ENCODE results near the gene SH3RF3. TPM values are rescaled to one million over a fixed set of nuclear protein-coding genes. Genes with fewer than 3 reads are reported as not detected.

SH3RF3 gene
- total and polyA plus RNA-seq, 9 of the 15 experiments (the other 6 are each of a cell fraction or from before 2014, with no cell fraction given), result 0.02 TPM; not detected in 8

DNA sequence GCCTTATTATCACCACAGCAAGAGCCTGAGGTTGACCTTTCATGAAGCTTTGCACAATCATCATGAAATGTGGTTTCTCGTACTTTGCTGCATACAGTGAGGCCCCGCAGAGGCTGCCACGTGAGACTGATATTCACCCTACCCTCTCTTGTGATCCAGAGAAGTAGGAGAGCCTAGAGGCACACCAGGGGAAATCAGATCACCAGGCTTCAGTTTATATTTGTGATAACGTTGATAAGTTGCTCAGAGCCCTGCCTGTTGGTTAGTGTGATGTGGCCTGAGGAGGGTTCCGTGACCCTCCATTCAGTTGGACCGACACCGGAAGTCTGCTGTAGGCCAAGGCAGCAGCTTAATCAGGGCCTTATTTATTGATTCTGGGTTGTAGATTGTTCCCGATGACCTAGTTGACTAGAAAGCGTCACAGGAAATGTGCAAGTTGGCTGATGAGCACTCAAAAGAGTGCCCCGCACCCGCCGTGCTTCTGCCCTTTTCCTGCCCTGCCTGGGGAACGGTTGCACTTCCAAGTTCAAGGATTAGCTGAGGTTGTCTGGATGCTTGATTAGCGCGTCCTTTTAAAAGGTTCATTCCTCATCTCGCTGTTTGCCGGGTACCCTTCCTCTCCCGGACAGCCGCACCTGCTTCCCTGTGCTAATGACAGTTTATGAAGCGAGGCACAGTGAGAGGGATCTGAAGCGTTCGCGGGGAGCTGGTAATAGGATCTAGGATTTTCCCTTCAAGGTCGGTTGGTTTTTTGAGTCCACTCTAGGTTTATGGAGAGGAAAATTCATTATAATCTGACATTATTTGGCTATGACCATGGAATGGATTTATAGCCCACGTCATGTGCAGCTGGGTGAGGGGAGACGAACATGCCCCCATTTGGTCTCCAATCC is 146.4 kb downstream of the SH3RF3 start (continued):
- TF ChIP-seq, protein P1, sequence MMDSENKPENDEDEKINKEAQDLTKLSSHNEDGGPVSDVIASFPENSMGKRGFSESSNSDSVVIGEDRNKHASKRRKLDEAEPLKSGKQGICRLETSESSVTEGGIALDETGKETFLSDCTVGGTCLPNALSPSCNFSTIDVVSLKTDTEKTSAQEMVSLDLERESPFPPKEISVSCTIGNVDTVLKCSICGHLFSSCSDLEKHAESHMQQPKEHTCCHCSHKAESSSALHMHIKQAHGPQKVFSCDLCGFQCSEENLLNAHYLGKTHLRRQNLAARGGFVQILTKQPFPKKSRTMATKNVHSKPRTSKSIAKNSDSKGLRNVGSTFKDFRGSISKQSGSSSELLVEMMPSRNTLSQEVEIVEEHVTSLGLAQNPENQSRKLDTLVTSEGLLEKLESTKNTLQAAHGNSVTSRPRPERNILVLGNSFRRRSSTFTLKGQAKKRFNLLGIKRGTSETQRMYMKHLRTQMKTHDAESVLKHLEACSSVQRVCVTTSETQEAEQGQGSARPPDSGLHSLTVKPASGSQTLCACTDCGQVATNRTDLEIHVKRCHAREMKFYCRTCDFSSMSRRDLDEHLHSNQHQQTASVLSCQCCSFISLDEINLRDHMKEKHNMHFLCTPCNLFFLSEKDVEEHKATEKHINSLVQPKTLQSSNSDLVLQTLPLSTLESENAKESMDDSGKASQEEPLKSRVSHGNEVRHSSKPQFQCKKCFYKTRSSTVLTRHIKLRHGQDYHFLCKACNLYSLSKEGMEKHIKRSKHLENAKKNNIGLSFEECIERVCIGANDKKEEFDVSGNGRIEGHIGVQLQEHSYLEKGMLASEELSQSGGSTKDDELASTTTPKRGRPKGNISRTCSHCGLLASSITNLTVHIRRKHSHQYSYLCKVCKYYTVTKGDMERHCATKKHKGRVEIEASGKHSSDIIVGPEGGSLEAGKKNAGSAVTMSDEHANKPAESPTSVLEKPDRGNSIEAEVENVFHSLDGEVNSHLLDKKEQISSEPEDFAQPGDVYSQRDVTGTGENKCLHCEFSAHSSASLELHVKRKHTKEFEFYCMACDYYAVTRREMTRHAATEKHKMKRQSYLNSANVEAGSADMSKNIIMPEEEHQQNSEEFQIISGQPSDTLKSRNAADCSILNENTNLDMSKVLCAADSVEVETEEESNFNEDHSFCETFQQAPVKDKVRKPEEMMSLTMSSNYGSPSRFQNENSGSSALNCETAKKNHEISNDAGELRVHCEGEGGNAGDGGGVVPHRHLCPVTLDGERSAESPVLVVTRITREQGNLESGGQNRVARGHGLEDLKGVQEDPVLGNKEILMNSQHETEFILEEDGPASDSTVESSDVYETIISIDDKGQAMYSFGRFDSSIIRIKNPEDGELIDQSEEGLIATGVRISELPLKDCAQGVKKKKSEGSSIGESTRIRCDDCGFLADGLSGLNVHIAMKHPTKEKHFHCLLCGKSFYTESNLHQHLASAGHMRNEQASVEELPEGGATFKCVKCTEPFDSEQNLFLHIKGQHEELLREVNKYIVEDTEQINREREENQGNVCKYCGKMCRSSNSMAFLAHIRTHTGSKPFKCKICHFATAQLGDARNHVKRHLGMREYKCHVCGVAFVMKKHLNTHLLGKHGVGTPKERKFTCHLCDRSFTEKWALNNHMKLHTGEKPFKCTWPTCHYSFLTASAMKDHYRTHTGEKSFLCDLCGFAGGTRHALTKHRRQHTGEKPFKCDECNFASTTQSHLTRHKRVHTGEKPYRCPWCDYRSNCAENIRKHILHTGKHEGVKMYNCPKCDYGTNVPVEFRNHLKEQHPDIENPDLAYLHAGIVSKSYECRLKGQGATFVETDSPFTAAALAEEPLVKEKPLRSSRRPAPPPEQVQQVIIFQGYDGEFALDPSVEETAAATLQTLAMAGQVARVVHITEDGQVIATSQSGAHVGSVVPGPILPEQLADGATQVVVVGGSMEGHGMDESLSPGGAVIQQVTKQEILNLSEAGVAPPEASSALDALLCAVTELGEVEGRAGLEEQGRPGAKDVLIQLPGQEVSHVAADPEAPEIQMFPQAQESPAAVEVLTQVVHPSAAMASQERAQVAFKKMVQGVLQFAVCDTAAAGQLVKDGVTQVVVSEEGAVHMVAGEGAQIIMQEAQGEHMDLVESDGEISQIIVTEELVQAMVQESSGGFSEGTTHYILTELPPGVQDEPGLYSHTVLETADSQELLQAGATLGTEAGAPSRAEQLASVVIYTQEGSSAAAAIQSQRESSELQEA (IDR thresholded peaks at IDR 0.05; ENCODE audit: low read depth), result no peak
- peak; percentile 90 for TF ChIP-seq ZNF584 (CRISPR knock-in tag; IDR thresholded peaks at IDR 0.05; ENCODE audit: low read depth)
- peak; percentile 86 for TF ChIP-seq L3MBTL2 (IDR thresholded peaks at IDR 0.05)
- TF ChIP-seq, protein P2, sequence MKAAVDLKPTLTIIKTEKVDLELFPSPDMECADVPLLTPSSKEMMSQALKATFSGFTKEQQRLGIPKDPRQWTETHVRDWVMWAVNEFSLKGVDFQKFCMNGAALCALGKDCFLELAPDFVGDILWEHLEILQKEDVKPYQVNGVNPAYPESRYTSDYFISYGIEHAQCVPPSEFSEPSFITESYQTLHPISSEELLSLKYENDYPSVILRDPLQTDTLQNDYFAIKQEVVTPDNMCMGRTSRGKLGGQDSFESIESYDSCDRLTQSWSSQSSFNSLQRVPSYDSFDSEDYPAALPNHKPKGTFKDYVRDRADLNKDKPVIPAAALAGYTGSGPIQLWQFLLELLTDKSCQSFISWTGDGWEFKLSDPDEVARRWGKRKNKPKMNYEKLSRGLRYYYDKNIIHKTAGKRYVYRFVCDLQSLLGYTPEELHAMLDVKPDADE (conservative IDR thresholded peaks at IDR 0.05; ENCODE audit: control insufficient read depth, low read depth, low read length), result no peak
- TF ChIP-seq HMGN3 (IDR thresholded peaks at IDR 0.05; ENCODE audit: borderline replicate concordance, extremely low read depth, insufficient read length, low read depth, low read length), result no peak
- peak; percentile 60 for TF ChIP-seq GABPA (tag; conservative IDR thresholded peaks at IDR 0.05; ENCODE audit: low read depth)
- TF ChIP-seq ILK (tag; IDR thresholded peaks at IDR 0.05; ENCODE audit: borderline replicate concordance, low read depth), result no peak
- no peak for TF ChIP-seq CHD2 (IDR thresholded peaks at IDR 0.05; ENCODE audit: low read depth, low read length)
- no peak for TF ChIP-seq NR2C2 (CRISPR knock-in tag; IDR thresholded peaks at IDR 0.05)
- TF ChIP-seq NR2C2 (tag; IDR thresholded peaks at IDR 0.05), result peak; percentile 75; the same call in 1 of the 2 replicates
- TF ChIP-seq MAFG (tag; conservative IDR thresholded peaks at IDR 0.05), result peak; percentile 63
- peak; percentile 65 for TF ChIP-seq ETV1 (tag; conservative IDR thresholded peaks at IDR 0.05; ENCODE audit: low read depth)
- TF ChIP-seq ZNF165 (CRISPR knock-in tag; IDR thresholded peaks at IDR 0.05; ENCODE audit: borderline replicate concordance), result no peak
- no peak for TF ChIP-seq RHOXF2B (CRISPR knock-in tag; conservative IDR thresholded peaks at IDR 0.05)
- TF ChIP-seq NR2C1 (IDR thresholded peaks at IDR 0.05), result no peak
- peak; percentile 58; the same call in 1 of the 2 replicates for TF ChIP-seq NR2C1 (tag; IDR thresholded peaks at IDR 0.05)
- TF ChIP-seq BHLHE40 (IDR thresholded peaks at IDR 0.05; ENCODE audit: low read length), result peak; percentile 80
- no peak for TF ChIP-seq KDM1A (IDR thresholded peaks at IDR 0.05)
- no peak for TF ChIP-seq ZNF436 (CRISPR knock-in tag; IDR thresholded peaks at IDR 0.05)
- TF ChIP-seq ZNF134 (CRISPR knock-in tag; conservative IDR thresholded peaks at IDR 0.05), result no peak; the same call in 1 of the 2 replicates
